ENCODE results near the gene ACP2.
A peak's percentile ranks its signal among the peaks of the same experiment; 100 is the strongest.
"Not testable (repeated sequence)": the region's sequence is repeated elsewhere in the genome, so short reads cannot be mapped to it uniquely, and the experiment has no call there.

Gene ACP2

DNA sequence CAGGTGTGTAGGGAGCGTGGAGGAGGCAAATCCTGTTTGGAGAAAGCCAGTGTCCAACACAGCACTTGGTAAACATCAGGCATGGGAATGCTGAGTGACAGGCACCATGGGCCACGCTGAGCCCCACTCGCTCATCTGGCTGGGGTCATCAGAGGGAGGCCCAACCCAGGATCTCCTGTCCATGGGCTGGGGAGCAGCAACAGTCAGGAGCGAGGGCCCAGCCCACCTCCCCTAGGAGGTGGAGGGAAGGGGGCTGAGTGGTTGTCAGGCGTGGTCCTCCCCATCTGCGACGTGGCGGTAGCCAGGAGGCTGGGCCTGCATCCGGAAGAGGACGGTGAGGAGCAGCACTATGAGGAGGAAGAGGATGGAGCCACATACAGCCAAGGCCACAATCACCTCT lies 8.8 kb downstream of the ACP2 start:
- DNase-seq = no peak

- DNase-seq = no peak
Measured at GRCh38 chr11:47236482-47236881, 12.1 kb downstream of the ACP2 start.

GRCh38 chr11:47235163-47235562 lies 13.5 kb downstream of the ACP2 start:
- no peak for DNase-seq

DNA sequence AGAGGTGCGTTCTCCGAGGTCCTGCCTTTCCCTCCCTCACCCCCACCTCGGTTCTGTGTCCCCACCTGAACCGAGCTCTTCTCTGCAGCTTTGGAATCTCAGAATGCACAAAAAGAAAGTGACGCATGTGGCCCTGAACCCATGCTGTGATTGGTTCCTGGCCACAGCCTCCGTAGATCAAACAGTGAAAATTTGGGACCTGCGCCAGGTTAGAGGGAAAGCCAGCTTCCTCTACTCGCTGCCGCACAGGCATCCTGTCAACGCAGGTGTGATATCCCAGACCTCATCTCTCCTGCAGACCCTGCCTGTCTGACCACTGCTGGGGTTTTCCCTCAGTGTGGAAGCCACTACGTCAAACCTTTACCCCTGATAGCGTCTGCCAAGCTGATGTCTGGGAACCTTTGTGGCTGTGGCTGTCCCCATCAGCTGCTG lies 13.9 kb downstream of the ACP2 start:
- DNase-seq = no peak

DNA sequence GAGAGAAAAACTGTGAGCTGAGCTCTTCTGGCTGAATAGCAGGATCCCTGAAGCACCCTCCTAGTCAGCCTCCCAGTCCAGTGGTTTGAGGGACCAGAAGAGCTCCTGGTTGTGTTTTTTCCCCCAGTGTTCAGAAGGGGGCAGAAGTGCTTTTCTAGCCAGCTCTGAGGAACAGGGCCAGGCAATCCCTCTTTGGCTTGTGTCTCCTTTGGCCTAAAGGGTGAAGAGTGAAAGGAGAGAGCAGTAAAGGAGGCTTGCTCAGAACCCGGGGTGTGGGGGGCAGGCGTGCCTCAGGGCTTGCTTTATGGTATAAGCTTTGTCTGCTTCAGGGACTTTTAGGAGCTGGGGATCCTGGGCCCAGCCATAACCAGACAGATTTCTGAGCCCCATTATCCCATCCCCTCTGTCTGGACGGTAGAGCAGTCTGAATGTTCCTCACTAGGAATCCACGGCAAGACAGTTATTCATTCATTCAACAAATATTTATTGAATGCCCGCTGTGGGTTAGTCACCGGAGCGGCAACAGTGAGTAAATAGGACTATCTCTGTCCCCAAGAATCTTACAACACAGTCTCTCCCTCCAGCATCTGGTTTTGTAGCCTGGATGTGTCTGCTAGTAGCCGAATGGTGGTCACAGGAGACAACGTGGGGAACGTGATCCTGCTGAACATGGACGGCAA lies 14.5 kb downstream of the ACP2 start:
- no peak for DNase-seq

- no peak for DNase-seq
Measured at GRCh38 chr11:47233051-47233450, 15.6 kb downstream of the ACP2 start.

GRCh38 chr11:47229161-47229560 lies 19.5 kb downstream of the ACP2 start:
- DNase-seq = no peak

DNA sequence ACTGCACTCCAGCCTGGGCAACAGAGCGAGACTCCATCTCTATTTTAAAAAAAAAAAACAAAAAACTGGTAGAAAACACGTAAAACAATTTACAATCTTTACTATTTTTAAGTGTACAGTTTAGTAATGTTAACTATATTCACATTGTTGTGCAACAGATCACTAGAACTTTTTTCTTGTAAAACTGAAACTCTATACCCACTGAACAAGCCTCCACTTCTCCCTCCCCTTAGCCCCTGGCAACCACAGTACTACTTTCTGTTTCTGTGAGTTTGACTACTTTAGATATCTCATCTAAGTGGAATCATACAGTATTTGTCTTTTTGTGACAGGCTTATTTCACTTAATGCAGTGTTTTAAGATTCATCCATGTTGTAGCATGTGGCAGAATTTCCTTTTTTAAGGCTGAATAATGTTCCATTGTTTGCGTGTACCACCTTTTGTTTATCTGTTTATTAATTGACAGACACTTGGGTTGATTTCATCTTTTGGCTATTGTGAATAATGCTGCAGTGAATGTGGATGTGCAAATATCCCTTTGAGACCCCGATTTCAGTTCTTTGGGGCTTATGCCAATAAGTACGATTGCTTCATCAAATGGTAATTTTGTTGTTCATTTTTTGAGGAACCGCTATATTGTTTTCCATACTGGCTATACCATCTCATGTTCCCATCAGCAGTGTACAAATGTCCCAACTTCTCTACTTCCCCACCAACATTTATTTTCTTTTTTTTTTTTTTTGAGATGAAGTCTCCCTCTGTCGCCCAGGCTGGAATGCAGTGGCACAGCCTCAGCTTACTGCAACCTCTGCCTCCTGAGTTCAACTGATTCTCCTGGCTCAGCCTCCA lies 22.8 kb downstream of the ACP2 start:
- no peak for DNase-seq

- no peak for DNase-seq
Measured at GRCh38 chr11:47222696-47223095, 25.9 kb downstream of the ACP2 start.

- no peak for DNase-seq
Measured at GRCh38 chr11:47220401-47220821, 28.2 kb downstream of the ACP2 start.

DNA sequence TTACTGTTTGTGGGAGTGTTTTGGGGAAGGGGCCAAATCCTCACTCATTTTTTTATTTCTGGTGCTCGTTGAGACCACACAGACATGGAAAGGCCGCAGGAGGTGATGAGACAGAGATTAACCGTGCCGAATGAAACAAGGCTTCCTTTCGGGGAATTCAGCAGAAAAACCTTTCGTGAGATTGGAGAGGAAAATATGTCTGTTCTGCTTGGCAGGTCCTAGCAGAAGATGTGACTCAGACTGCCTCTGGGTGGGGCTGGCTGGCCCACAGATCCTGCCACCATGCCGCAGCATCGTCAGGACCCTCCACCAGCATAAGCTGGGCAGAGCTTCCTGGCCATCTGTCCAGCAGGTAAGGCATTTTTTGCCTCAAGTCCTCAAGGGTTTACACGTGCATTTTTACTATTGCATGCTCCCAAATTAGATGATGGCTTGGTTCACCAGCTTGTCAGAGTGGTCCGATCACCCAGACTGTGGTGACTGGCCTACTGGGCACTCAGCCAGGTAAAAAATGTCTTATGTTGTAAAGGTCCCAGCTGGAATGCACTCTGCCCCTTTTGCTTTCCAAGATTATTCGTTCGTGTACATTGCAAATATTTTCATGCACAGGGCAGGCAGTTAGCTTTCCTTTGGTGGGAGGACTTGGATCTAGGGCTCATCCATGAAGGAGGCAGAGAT lies 32.4 kb downstream of the ACP2 start:
- DNase-seq = no peak

DNA sequence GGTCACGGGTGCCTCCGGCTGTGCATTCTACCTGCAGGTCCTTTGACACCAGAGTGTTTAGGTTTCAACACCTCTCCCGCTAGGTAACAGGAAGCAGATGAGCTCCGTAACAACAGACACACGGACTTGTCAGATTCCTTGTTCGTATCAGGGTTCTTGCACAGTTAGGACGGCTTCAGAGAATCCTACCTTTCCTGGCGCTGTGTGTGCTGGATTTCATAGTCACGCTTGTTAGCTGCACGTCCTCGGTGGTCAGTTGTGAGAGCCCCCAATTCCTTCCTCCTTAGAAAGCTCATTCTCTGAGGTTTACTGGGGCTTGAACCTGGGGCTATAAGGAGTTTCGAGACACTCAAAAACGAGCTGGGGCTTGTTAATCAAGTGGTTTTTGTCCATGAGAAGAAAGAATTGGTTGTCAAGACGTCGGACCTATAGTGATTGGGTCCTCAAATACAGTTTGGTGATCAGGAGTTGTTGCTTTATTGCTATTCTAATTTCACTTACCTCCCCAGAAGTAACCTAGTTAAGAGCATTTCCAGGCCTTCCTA lies 33.2 kb downstream of the ACP2 start:
- peak; percentile 56 for DNase-seq

GRCh38 chr11:47213950-47214565 lies 34.6 kb downstream of the ACP2 start:
- peak; percentile 83 for DNase-seq

- DNase-seq = no peak
Measured at GRCh38 chr11:47212938-47213337, 35.7 kb downstream of the ACP2 start.

DNA sequence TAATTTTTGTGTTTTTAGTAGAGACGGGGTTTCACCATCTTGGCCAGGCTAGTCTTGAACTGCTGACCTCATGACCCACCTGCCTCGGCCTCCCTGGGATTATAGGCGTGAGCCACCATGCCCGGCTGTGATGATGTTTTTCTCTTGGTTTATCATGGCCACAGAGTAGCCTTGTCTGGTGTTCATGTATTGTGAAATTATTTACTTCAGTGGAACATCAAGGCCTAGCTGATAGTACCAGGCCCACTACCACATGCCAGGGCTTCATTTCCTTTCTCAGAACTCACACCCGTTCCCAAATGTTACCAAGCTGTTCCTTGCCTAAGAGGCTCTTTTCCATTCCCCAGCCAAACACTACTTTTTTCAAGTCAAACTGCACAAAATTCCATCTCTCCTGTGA lies 40.0 kb downstream of the ACP2 start:
- no peak for DNase-seq

GRCh38 chr11:47208008-47208552 lies 40.5 kb downstream of the ACP2 start:
- not testable (repeated sequence) for DNase-seq

- DNase-seq = no peak
Measured at GRCh38 chr11:47207459-47207858, 41.2 kb downstream of the ACP2 start.

- DNase-seq = not testable (repeated sequence)
Measured at GRCh38 chr11:47206577-47206976, 42.0 kb downstream of the ACP2 start.

DNA sequence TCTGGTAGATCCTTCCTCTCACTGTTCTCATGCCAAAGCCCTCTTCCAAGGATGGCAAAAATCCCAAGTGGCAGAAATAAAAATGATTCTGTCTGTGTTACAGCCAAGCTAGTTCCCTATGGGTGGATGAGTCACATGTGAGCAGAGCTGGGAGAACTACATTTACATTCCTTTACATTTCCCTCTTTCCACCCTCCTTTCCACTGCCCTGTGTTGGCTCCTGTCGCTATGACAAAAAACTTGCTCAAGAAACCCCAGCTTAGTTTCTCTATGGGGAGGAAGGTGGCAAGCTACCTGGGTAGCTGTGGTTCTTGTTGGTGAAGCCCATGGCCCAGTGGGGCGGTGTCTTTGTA lies 44.0 kb downstream of the ACP2 start:
- no peak for DNase-seq

DNA sequence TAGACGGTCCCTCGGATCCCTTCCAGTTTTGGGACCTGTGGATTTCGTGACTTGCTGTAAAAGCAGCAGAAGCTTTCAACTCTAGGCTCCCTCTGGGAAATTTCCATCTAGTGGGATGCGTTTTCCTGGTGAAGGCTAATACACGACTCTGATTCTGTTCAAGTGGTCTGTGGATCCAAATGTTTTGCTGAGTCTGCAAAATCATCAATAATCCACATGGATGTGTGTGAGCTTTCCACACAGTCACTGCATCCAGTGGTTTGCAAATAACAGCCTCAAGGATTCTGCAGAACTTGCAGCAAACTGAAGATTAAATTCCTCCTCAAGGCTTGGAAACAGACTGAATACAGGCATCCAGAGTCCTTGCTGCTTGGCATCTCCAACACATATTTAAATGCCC lies 46.0 kb downstream of the ACP2 start:
- DNase-seq = no peak

DNA sequence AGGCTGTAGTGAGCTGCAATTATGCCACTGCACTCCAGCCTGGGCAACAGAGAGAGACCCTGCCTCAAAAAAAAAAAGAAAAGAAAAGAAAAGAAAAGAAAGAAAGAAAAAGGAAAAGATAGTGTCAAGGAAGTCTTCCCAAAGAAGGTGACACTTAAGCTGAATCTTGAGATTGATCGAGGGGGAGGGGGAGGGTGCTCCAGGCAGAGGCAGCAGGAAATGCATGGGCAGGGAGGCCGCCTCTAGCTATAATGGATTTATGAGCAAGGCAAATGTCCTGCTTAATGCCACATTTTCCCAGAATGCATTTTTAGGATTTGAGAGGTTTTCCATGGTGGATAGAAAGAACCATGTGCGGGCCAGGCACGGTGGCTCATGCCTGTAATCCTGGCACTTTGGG lies 47.6 kb downstream of the ACP2 start:
- no peak for DNase-seq

GRCh38 chr11:47198161-47198560 lies 50.5 kb downstream of the ACP2 start:
- DNase-seq = not testable (repeated sequence)

DNA sequence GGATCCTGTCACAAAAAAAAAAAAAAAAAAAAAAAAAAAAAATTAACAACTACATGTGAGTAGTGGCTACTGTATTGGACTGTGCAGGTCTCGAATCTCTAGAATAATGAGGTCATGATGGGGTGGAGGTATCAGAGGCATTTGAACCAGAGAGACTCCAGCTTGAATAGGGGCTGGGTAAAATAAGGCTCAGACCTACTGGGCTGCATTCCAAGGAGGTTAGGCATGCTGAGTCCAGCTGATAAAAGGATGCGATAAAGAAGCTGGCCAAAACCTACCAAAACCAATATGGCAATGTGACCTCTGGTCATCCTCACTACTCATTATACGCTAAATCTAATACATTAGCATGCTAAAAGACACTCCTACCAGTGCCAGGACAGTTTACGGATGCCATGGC lies 56.5 kb downstream of the ACP2 start:
- no peak for DNase-seq
